HG02798 (cell line): ENCODE measurements around the gene BOC.

ENCODE experiments used
- ATAC-seq: cut with Tn5 transposase; IDR thresholded peaks from one replicate; pipeline ENCODE4 v1.9.1; 2021; ENCODE audit warnings: mild to moderate bottlenecking; ENCODE audit not compliant: unreplicated experiment, poor library complexity

The BOC gene

DNA sequence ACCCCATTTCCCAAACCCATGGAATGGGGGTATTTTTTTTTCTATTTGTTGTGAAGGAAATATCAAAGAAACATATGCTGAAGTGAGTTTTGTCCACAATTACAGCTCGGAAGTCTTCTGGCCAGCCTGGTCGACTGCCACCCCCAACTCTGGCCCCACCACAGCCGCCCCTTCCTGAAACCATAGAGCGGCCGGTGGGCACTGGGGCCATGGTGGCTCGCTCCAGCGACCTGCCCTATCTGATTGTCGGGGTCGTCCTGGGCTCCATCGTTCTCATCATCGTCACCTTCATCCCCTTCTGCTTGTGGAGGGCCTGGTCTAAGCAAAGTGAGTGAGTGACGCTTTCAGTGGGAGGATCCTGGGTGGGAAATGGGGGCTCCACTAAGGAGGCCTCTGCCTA is 71.9 kb downstream of the BOC start:
- ATAC-seq, result no peak

DNA sequence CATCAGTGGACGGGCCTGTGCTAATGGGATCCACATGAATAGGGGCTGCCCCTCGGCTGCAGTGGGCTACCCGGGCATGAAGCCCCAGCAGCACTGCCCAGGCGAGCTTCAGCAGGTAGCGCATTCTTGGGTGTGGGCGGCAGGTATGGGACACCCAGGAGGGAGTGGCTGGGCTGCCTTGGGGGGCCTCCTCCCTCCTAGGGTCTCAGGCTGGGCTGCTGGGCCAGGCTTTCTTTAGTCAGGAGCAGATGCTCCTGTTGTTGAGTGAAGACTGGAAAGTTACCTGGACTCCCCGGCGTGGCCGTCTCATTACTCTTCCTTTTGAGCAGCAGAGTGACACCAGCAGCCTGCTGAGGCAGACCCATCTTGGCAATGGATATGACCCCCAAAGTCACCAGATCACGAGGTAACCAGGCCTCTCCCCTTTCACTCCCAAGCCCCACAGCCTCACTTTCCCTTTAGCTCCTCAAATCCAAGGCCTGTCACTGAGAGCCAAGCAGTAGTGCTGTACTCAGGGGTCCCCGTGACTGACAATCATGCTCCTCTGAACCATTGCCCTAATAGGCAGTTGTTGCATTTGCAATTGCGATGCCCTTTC is 73.2 kb downstream of the BOC start:
- no peak for ATAC-seq

DNA sequence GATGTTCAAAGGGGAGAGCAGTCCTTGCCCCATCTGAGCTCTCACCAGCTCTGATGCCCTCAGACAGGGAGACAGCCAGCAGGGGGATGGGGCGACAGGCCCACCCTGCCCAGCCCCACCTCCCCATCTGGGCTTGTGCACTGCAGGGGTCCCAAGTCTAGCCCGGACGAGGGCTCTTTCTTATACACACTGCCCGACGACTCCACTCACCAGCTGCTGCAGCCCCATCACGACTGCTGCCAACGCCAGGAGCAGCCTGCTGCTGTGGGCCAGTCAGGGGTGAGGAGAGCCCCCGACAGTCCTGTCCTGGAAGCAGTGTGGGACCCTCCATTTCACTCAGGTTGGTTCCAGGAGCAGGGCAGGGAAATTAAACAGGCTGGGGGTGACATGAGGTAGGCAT is 73.9 kb downstream of the BOC start:
- ATAC-seq, result no peak

DNA sequence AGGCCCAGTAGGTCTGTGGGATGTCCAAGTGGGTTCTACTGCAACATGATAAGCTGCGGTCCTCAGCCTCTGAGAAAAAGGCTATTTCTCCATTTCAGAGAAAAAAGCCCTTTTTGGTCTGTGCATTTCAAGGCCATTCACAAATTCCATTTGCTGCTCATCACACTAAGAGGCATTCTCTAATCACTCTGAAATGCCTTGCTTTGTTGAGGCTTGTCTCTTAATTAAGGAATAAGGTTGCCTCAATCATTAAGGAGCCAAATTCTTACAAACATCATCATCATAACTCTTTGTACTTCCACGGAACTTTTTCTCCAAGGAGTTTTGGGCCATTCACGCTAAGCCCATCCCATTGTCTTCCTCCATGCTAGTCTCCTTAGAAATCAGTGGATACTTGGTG is 74.4 kb downstream of the BOC start:
- ATAC-seq, result no peak

DNA sequence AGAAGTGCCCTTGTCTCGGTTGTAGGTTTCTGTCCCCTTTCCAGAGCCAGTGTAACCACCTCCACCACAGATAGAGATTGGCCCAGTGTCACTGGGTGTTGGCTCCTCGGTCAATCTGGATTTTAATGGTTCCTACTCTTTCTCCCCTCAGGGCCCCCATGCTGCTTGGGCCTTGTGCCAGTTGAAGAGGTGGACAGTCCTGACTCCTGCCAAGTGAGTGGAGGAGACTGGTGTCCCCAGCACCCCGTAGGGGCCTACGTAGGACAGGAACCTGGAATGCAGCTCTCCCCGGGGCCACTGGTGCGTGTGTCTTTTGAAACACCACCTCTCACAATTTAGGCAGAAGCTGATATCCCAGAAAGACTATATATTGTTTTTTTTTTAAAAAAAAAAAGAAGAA is 75.2 kb downstream of the BOC start:
- ATAC-seq, result no peak

DNA sequence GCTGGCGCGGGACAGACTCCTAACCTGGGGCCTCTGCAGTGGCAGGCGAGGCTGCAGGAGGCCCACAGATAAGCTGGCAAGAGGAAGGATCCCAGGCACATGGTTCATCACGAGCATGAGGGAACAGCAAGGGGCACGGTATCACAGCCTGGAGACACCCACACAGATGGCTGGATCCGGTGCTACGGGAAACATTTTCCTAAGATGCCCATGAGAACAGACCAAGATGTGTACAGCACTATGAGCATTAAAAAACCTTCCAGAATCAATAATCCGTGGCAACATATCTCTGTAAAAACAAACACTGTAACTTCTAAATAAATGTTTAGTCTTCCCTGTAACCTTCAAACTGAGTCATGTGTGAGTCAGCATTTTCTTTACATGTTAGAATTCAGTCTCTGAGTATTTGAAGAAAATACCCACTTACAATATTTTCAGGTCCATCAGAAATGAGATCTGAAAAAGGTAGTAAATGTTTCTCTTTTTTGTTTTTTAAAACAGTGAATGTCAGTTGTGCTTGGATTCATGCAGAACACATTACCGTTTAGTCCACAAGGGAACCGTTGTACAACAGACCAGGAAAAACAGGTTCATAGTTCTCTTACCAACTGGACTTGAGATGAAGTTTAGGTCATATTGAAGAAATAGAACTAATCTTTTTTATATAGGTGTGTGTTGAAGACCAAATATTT is 75.9 kb downstream of the BOC start:
- ATAC-seq, result no peak

DNA sequence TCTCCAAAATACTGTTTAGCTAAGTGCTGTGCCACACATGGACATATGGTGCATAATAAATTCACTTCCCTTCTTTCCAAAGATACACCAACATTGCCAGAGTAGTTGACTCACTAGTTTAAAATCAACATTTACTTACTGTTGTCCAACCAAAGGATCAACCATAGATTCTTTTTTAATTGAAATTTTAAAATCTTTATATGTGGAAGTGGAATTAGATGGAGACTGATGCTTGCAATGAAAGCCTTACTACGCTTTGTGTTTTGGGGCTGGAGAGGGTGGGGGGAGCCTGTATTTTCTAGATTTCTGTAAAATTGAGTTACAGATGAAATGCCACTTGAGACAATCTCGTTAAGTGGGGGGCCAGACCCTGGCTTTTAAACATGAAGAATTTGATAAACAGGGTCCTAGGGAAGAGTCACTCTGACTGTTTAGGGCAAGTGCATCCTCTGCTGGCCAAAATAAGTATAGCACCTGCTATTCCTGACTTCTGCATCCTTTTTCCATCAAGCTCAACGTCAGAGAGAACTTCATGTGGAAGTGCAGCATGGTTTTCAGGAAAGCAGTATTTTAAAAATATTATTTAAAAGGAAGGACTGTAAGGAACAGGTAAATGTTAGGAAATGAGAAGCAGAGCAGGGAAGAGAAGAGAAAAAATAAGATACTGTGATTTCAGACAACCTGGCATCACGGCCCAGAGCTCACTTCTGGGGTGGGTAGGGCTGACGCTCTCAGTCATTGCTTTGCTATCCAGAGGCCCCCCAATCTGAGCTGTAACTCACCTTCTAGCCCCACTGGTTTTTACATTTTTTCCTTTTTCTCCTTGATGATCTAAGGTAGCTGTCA is 76.7 kb downstream of the BOC start:
- no peak for ATAC-seq

DNA sequence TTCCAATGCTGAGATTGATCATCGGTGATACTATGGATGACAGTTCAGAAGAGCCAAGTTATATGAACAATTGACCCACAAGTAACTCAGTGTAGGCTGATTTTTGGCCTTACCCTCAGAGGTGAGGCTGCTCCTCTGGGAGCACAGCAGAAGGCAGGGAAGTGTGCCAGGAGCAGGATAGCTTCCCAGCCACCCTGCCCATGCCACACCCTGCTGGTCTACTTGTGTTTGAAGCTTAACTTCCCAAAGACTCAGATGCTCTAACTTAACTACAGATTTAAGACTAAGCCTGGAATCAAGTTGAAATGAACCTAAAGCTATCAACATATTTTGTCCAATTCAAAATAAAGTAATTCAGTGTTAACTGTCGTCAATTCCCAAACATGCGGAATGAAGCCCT is 77.5 kb downstream of the BOC start:
- ATAC-seq, result no peak

DNA sequence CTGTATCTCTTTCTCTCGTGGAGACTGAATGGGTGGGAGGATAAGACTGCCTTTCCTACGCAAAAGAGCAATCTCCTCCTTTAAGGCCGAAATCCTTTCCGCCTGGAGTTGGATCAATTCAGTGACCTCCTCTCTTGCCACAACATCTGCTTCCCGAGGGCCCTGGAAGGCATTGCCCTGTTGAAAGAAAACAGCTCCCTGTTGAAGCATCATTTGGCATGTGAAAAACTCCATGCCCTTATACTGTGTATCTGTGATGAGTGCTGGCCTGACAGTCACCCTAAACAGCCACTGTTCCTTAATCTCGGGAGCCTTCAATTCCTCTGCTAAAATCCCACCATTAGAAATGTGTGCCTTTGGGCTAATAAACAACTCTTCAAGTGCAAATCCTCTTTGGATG is 80.2 kb downstream of the BOC start:
- no peak for ATAC-seq

DNA sequence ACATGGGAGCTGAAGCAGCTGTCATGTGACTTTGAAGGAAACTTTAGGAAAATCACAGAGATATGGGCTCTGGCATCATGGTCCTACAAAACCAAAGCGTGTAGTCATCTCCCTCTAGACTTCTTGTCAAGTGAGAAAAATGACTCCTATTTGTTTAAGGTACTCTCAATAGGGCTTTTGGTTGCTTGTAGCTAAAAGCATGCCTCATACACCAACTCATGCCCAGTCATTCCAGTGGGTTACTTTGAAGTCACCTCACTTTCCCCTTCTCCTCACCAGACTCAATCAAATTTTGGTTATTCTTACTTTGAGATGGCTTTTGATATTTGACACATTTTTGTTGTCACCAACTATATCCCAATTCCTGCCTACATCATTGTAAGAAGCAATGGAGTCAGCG is 81.6 kb downstream of the BOC start:
- no peak for ATAC-seq

DNA sequence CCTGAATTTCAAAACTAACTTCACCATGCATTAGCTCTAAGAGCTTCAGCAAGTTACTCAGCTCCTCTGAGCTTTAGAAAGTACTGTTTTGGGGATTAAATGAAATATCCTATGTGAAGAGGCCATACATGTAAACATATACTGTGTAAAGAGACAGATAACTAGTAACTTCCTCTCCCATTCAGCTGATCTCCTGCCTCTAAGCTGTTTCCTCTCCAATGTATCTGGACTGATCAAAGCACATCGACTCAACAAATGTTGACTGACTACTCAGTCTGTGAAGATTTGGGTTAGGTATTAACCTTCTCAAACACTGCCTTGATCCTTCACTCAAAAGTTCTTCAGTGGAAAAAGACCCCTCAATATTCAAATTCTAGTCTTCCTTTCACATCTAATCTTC is 82.0 kb downstream of the BOC start:
- ATAC-seq, result no peak

DNA sequence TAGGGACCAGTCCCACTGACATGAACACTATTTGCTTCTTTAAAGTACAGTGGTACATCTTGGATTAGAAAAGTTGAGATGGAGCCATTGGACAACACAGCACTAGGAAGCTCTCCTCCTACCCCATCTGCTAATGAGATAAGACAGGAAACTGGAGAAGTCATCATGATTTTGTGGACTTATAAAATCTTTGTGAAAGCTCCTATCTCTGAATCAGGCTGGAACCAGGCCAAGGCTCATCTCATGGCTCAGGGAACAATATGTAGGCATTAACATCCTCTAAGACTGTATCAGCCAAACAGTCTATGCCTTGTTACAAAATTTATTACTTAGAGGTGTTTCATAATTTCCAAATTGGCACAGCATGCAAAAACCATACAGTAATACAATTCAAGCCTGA is 84.1 kb downstream of the BOC start:
- no peak for ATAC-seq

DNA sequence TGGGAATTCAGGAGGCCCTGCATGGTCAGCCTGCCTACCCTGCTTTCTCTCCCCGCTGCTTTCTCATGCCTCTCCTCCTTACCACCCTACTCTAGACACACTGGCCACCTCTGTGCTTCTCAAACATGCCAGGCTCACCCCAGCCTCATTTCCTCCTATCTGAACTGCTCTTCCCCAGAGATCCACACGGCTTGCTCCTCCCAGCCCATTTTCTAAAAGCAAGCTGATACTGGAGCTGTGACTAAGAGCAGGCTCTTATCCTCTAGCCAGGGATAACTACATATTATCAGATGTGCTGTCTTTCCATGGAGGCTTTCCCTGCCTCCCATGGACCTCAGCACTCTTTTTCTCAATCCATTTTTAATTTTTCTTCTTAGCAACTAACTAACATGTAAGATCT is 85.9 kb downstream of the BOC start:
- no peak for ATAC-seq

DNA sequence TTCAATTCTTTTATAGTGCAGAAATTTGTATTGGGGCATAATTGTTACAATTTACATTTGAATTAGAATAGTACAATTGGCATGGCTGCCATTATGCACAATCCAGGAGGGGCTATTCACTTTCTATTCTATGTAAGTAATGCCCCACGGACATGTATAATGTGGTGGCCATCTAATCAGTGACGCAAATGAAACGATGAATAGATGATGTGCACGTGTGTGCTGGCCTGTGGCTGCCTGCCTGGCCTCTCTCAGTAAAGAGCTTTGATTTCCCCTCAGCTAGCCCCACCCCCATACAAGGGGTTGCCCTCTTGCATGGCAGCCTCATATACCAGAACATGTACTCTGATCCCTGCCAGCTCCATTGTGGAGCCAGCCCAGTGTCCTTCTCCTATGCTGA is 86.5 kb downstream of the BOC start:
- ATAC-seq, result no peak

DNA sequence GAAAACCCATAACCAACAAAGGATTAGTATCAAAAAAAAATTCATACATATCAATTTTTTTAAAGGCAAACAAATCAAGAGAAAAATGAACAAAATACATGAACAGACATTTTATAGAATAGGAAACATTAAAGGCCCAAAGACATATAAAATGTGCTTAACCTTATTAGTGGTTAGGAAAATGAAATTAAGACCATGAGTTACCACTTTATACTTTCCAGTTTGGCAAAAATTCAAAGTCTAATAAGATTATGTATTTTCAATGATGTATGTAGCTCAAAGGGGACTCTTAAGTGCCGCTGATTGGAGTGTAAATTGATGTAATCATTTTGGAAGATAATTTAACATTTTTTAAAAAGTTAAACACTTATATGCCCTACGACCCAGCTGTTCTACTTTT is 89.2 kb downstream of the BOC start:
- ATAC-seq, result no peak

DNA sequence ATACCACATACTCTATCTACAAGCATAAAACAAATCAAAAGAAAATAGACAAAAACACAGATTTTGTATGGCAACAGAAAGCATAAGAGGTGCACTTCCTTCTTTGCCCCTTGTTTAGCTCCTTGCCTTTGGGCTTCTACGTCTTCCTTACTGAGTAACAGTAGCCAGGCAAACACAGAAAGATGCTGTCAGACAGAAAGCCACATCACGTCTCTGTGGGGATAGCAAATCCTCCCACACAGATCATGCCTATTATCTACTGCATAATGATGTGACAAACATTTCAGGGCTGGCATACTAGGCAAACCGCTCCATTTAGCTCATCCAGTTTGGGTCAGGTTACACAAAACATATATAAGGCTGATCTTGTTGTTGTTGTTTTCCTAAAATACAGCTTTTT is 92.7 kb downstream of the BOC start:
- ATAC-seq, result no peak

DNA sequence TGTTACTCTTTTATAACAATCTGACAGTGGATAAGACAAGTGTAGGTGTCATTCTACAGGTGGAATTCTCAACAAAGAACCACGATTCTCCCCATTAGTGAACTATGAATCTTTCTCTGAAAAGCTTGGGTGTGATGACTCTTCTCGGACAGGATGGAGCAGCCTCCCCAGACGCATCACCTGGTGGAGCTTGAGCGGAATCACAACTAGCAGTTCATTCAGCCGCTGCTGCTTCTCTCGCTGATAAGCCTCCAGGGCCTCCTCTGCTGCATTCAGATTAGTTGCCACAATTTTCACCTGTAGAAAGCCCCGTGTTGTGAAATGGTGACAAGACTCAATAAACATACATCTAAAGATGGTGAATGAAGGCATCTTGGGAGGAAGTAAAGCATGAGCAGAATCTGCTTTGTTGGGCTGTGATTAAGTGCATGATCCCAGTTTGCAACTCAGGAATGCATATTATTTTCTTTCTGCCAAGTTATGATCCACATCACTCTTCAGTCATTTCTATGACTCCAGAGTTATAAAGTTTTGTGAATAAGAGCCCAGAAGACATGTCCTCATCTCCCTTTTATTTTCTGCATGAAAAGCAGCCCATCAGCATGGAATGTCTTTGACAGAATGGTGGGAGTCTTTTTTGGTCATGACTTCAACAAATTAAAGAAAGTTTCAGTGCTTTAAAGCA is 93.6 kb downstream of the BOC start:
- no peak for ATAC-seq

DNA sequence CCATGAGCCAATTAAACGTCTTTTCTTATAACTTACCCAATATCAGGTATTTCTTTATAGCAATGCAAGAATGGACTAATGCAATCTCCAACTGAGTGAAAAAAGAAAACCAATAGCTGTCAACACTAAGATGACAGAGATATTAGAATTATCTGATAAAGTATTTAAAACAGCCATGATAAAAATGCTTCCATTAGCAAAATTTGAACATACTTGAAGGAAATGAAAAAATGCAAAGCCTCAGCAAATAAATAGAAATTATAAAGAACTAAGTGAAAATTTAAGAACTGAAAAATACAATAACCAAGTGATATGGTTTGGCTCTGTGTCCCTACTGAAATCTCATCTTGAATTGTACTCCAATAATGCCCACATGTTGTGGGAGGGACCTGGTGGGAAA is 99.6 kb downstream of the BOC start:
- ATAC-seq, result no peak

DNA sequence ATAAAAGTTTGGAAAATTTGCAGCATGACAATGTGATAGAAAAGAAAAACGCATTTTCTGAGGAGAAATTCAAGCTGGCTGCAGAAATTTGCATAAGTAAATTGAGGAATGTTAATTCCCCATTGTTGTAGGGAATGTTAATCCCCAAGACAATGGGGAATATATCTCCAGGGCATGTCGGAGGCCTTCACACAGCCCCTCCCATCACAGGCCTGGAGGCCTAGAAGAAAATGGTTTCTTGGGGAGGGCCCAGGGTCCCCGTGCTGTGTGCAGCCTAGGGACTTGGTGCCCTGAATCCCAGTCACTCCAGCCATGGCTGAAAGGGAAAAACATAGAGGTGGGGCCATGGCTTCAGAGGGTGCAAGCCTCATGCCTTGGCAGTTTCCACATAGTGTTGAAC is 101.1 kb downstream of the BOC start:
- ATAC-seq, result no peak

DNA sequence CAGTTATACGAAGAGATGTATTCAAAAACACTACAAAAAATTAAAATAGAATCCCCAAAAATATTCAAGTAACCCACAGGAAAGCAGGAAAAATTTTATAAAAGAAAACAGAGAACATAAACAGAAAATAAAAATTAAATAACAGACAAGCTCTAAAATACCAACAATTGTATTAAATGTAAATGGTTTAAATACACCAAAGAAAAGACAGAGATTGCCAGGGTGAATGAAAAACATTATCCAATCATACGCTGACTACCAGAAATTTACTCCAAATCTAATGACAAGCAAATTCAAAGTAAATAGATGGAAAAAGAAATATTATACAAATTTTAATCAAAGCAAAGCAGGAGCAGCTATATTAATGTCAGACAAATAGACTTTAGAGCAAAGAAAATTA is 103.6 kb downstream of the BOC start:
- no peak for ATAC-seq

DNA sequence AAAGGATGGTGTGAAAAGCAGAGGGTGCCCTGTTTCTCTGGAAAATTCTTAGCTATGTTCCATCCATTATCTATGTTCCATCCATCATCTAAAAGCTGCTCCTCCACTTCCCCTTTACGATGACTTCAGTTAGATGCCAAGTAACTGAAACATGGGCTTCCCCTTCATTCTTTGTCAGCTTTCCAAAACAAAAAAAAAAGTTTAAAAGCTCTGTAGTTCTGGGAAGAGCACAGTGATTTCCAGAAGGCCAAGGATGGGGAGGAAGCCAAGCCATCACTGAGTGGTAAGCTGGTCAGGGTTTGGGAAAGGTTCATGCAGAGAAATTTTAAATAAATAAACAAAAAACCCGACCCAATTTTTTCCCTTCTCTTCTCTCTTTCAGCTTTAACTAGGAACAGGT is 118.4 kb downstream of the BOC start:
- ATAC-seq, result no peak
